Kidney (tissue), 14 donors: ENCODE results near the gene KIF17. TPM values are rescaled to one million over a fixed set of nuclear protein-coding genes. Genes with fewer than 3 reads are reported as not detected.

Experiments
- DNase-seq, 5 donors: peaks; one replicate each; pipeline ENCODE4 v3.0.0-alpha.2; 2013 to 2020
- FAIRE-seq: peaks from 2 replicates; lab custom pipeline; 2012; peaks lifted over from hg19 to GRCh38; lab: Jason Lieb, UNC
- H3K27ac ChIP-seq, 2 donors: one replicate each; pipeline ENCODE4 v1.7.0; 2013; ENCODE audit warnings: low read depth in 2 of 2, low read length in 2 of 2, inconsistent platforms in 1 of 2
- H3K27me3 ChIP-seq: one replicate; pipeline ENCODE4 v1.7.1; 2013; ENCODE audit warnings: low read length, inconsistent platforms; ENCODE audit not compliant: control insufficient read depth, insufficient read depth
- H3K36me3 ChIP-seq, 3 donors: one replicate each; pipeline versions ENCODE4 v1.7.0 to v1.7.1; 2013; ENCODE audit warnings: low read length in 3 of 3, control low read depth in 1 of 3, inconsistent platforms in 1 of 3; ENCODE audit not compliant: insufficient read depth in 3 of 3, control insufficient read depth in 2 of 3
- H3K4me1 ChIP-seq, 3 donors: one replicate each; pipeline versions ENCODE4 v1.7.0 to v1.7.1; 2013; ENCODE audit warnings: low read length in 3 of 3, inconsistent platforms in 1 of 3, low read depth in 1 of 3; ENCODE audit not compliant: control insufficient read depth in 2 of 3, insufficient read depth in 2 of 3
- H3K4me3 ChIP-seq, 3 donors: one replicate each; pipeline versions ENCODE4 v1.7.0 to v1.8.1; 2013; ENCODE audit warnings: low read length in 3 of 3, control low read depth in 1 of 3, inconsistent platforms in 1 of 3
- H3K9ac ChIP-seq, 3 donors: one replicate each; pipeline versions ENCODE4 v1.7.0 to v1.7.1; 2013; ENCODE audit warnings: low read length in 3 of 3, control low read depth in 1 of 3, inconsistent platforms in 1 of 3
- H3K9me3 ChIP-seq, 3 donors: one replicate each; pipeline versions ENCODE4 v1.7.0 to v1.7.1; 2013; ENCODE audit warnings: low read length in 3 of 3, control low read depth in 1 of 3, inconsistent platforms in 1 of 3; ENCODE audit not compliant: control insufficient read depth in 2 of 3, insufficient read depth in 1 of 3
- intact Hi-C: fragments of 100-400 bp; cut with DNase I; formaldehyde crosslinking; loops from one replicate; pipeline ENCODE4 v1.11.1; 2022
- polyA plus RNA-seq: library from polyadenylated mRNA; stranded (reverse); fragments of 350-450 nt; fragmentation: Illumina TruSeq; extraction: RNeasy Lipid Tissue Mini Kit (QIAGEN cat#74804); gene quantifications from one replicate; pipeline ENCODE4 v1.2.3, GENCODE V29; 2014; ENCODE audit warnings: low read depth, low replicate concordance; ENCODE audit not compliant: insufficient read depth
- total RNA-seq: library from RNA; stranded (reverse); fragmentation: NEBNext Ultra II Directional; extraction: Animal tissue kit (Norgen Biotek cat#: 25700); gene quantifications from one replicate; pipeline ENCODE4 v1.2.1, GENCODE V29; 2021
- TF ChIP-seq, protein P1 (sequence below): IDR thresholded peaks from 3 replicates; pipeline ENCODE4 v1.5.1; 2012; ENCODE audit warnings: mild to moderate bottlenecking, moderate library complexity, borderline replicate concordance; ENCODE audit not compliant: insufficient read depth; ENCODE audit errors: extremely low read depth
- donor health status: control.
- donor health status: control.
- donor health status: control.
- donor health status: control.
- donor health status: control.
- donor health status: DM: yes; HTN: yes; CAD: no.
- donor health status: Normal renal cell carcinoma (clear cell type).

Gene KIF17
- total and polyA plus RNA-seq, 2 donors from 2014 or later, result 3.7 to 4.9 TPM

DNA sequence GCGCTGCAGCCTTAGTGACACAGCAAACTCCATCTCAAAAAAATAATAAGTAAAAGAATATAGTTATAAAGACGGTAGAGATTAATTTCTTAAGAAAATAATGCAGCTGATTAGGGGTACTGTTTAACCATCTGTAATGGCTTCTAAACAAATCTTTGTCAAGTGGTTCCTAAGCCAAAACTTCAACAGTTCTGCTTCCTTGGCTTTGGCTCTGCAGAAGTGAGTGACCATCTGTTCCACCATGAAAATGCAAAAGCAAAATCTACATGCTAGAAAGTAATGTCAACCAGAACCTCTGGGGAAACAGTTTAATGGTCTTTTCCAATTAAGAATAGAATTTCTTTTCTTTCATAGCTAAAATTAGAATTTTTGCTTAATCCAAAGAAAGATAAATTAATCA, 23.0 kb upstream of the KIF17 start:
- TF ChIP-seq, protein P1, sequence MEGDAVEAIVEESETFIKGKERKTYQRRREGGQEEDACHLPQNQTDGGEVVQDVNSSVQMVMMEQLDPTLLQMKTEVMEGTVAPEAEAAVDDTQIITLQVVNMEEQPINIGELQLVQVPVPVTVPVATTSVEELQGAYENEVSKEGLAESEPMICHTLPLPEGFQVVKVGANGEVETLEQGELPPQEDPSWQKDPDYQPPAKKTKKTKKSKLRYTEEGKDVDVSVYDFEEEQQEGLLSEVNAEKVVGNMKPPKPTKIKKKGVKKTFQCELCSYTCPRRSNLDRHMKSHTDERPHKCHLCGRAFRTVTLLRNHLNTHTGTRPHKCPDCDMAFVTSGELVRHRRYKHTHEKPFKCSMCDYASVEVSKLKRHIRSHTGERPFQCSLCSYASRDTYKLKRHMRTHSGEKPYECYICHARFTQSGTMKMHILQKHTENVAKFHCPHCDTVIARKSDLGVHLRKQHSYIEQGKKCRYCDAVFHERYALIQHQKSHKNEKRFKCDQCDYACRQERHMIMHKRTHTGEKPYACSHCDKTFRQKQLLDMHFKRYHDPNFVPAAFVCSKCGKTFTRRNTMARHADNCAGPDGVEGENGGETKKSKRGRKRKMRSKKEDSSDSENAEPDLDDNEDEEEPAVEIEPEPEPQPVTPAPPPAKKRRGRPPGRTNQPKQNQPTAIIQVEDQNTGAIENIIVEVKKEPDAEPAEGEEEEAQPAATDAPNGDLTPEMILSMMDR, result no peak
- FAIRE-seq (no peak), DNase-seq (no peak)
- Histone ChIP-seq H3K4me1 (no peaks in the 10 kb centered on the region), H3K27ac (no peak overlapping the region), H3K4me3 (no peak overlapping the region), H3K36me3 (peaks cover 6 to 40% (median 22%) of the 10 kb centered on the region in 3 donors), H3K27me3 (no peaks in the 10 kb centered on the region), H3K9me3 (no peaks in the 10 kb centered on the region), H3K9ac (no peak overlapping the region)
- intact Hi-C loops, result no loop called here

DNA sequence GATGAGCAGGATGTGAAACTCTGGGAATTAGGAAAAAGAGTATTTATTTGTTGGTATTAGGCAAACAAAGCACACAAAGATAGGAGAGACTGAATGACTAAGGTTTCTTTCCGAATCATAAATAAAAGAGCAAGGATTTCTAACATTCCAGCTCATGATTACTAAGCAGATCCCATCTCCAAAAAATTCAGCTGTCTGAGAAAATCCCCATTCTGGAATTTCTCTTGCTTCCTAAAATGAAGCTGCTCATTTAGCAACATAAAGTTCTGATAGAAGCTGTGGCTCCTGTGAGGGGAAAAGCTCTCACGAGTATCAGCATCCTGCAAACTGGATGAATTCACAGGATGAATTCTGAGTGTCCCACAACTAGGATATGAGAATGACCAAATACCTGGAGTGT, 21.4 kb upstream of the KIF17 start:
- FAIRE-seq (no peak), DNase-seq (no peak)
- TF ChIP-seq, protein P1, result no peak
- H3K9me3 ChIP-seq, result no peaks in the 10 kb centered on the region
- intact Hi-C loops, result no loop called here
- H3K4me1 ChIP-seq, result no peaks in the 10 kb centered on the region
- peaks cover 4 to 25% (median 9%) of the 10 kb centered on the region in 3 donors for H3K36me3 ChIP-seq
- H3K27ac ChIP-seq, result no peak overlapping the region
- no peaks in the 10 kb centered on the region for H3K27me3 ChIP-seq
- H3K4me3 ChIP-seq, result no peak overlapping the region
- no peak overlapping the region for H3K9ac ChIP-seq

DNA sequence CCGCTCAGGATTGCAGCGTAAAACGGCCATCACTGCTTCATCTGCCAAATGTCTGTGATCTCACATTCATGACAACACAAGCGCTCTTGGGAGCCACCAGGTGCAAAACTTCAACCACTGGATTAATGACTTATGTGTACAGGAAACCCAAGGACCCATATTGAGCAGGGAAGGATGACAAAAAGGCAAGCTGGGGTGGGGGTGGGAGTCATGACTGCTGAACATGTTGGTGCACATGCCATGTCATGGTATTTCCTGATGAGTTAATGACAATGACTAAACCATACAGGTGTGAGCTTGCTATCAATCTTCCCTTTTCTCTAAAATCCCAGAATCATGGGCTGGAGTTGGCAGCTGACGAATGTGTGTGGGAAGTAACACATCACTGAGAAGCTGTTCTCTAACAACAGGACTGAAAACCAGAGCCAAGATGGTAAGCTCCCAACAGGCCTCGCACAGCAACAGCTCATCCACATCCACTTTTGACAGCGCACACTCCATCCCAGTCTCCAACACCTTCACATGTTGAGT, 17.8 kb upstream of the KIF17 start:
- H3K4me1 ChIP-seq, result peaks cover 0 to 14% (median 14%) of the 10 kb centered on the region in 3 donors
- intact Hi-C loops, result no loop called here
- H3K36me3 ChIP-seq, result peaks cover 2 to 9% (median 4%) of the 10 kb centered on the region in 3 donors
- H3K27me3 ChIP-seq, result peaks cover 9% of the 10 kb centered on the region
- TF ChIP-seq, protein P1, result no peak
- H3K27ac ChIP-seq, result no peak overlapping the region
- DNase-seq, result peak in 3 of 5 donors; percentile 45 to 82 (median 75)
- no peak overlapping the region for H3K4me3 ChIP-seq
- no peaks in the 10 kb centered on the region for H3K9me3 ChIP-seq
- H3K9ac ChIP-seq, result no peak overlapping the region
- FAIRE-seq, result no peak
